ENCODE data around the gene UBE3A. TPM values are rescaled to one million over a fixed set of nuclear protein-coding genes. Genes with fewer than 3 reads are reported as not detected.
A peak's percentile ranks its signal among the peaks of the same experiment; 100 is the strongest.

UBE3A gene
- total and polyA plus RNA-seq, 9 of the 15 experiments (the other 6 are each of a cell fraction or from before 2014, with no cell fraction given): 29.3 to 103 (median 60.2) TPM

DNA sequence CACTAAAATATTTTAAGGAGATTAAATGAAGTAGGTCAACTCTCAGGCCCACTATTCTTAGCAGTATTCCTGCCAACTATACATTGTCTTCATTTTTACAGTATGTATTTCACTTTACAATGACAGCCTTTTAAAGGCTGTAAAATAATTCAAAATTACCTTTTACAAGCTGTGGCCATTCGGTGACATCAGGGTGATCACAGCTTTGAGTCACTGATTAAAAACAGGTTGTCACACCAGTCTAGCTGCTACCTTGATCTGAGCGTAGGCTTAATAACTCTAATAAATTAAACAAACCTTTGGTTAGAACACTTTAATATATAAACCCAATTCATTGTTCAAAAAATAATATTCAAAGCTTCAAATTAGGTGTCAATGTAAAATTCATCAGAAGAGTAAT lies 29.9 kb downstream of the UBE3A start (continued):
- no peak for TF ChIP-seq PRDM10 (IDR thresholded peaks at IDR 0.05; ENCODE audit: partially characterized antibody)
- no peak for TF ChIP-seq RBM14 (IDR thresholded peaks at IDR 0.05; ENCODE audit: borderline replicate concordance, insufficient read depth, low read depth, low read length)
- TF ChIP-seq ZBTB17 (CRISPR knock-in tag; IDR thresholded peaks at IDR 0.05): no peak
- TF ChIP-seq HDAC1 (IDR thresholded peaks at IDR 0.05): no peak

DNA sequence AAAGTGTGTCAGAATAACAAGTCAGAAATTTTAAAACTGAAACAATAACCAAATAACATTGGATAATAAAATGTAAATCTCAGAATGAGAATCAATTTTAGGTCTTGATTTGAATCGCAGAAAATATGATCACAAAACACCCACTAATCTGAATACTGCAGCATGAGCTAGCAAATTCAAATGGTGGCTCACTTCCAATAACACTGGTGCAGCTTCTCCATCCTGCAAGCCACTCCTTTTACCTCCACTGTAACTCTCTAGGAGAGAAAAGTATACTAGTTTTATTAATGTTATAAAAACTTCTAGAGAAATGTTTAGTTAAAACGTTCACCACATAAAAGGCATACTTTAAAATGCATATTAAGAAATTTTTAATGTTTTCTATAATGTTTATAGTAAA lies 30.4 kb downstream of the UBE3A start:
- H3K27me3 ChIP-seq (ENCODE audit: control insufficient read depth in 2 of 2, insufficient read depth in 2 of 2, low read length in 2 of 2): no peaks in the 10 kb centered on the region
- H3K79me2 ChIP-seq (ENCODE audit: control insufficient read depth, insufficient read depth, low read length): peaks cover 90% of the 10 kb centered on the region
- intact Hi-C loops (cut with micrococcal nuclease): no loop called here
- ATAC-seq (peak; percentile 56; the same call in 1 of the 3 replicates), FAIRE-seq (no peak), DNase-seq (ENCODE audit: extremely low read depth in 1 of 4, low spot score in 3 of 4) (no peak)
- no TSS peak for BruUV-seq (replicated peaks)
- no peak overlapping the region for H3K9ac ChIP-seq (ENCODE audit: insufficient read depth in 1 of 2, low read depth in 2 of 2, low read length in 2 of 2)
- no peaks in the 10 kb centered on the region for H3K9me3 ChIP-seq (replicated peaks; ENCODE audit: control insufficient read depth, insufficient read depth, low read depth, low read length)
- no peaks in the 10 kb centered on the region for H3K9me1 ChIP-seq (ENCODE audit: control insufficient read depth, insufficient read depth, low read length)
- ChIA-PET POLR2A (no interaction called here), CTCF (ENCODE audit: low intra/inter-chr PET ratio) (no interaction called here)
- TF ChIP-seq NFIC (IDR thresholded peaks at IDR 0.05) (0 out of 2 replicates have a peak, but pooled peaks have one; percentile 10), RBM14 (IDR thresholded peaks at IDR 0.05; ENCODE audit: borderline replicate concordance, insufficient read depth, low read depth, low read length) (no peak), ZNF12 (CRISPR knock-in tag; IDR thresholded peaks at IDR 0.05) (no peak), NFE2 (IDR thresholded peaks at IDR 0.05; ENCODE audit: low read depth) (0 out of 2 replicates have a peak, but pooled peaks have one; percentile 4), TCFL5 (CRISPR knock-in tag; conservative IDR thresholded peaks at IDR 0.05) (no peak)
- H3K4me3 ChIP-seq: no peak overlapping the region
- H3K4me2 ChIP-seq (ENCODE audit: insufficient read depth, low read length): no peak overlapping the region
- in situ Hi-C loops (cut with MboI): no loop called here
- peaks cover 46% of the 10 kb centered on the region for H3K36me3 ChIP-seq (ENCODE audit: control insufficient read depth, insufficient read depth, low read length)
- H3K4me1 ChIP-seq (replicated peaks in 1 of 2; ENCODE audit: control insufficient read depth in 2 of 2, insufficient read depth in 2 of 2, low read length in 2 of 2): no peaks in the 10 kb centered on the region; a peak in 1 of 5 replicates
- H2AFZ ChIP-seq (ENCODE audit: low read depth, low read length): no peak overlapping the region
- 34% methylated on average over 2 of the region's 2 CpGs for WGBS (ENCODE audit: insufficient coverage, low coverage, missing lambda C conversion rate)
- H3K27ac ChIP-seq (ENCODE audit: extremely low read depth, low read depth, low read length): no peak overlapping the region
- peaks cover 9% of the 10 kb centered on the region; the same call in 1 of the 2 replicates for H4K20me1 ChIP-seq (replicated peaks; ENCODE audit: control insufficient read depth, insufficient read depth, low read length)
